DMS153 (cell line): ENCODE measurements around the gene AIFM3.
"Not testable (repeated sequence)": the region's sequence is repeated elsewhere in the genome, so short reads cannot be mapped to it uniquely, and the experiment has no call there.

Experiments
- DNase-seq: peaks from one replicate; lab custom pipeline; 2025; lab: John Stamatoyannopoulos, UW

The AIFM3 gene

GRCh38 chr22:20992056-20992442 lies 25.0 kb downstream of the AIFM3 start:
- no peak for DNase-seq

GRCh38 chr22:20992456-20993303 lies 25.6 kb downstream of the AIFM3 start:
- no peak for DNase-seq

DNA sequence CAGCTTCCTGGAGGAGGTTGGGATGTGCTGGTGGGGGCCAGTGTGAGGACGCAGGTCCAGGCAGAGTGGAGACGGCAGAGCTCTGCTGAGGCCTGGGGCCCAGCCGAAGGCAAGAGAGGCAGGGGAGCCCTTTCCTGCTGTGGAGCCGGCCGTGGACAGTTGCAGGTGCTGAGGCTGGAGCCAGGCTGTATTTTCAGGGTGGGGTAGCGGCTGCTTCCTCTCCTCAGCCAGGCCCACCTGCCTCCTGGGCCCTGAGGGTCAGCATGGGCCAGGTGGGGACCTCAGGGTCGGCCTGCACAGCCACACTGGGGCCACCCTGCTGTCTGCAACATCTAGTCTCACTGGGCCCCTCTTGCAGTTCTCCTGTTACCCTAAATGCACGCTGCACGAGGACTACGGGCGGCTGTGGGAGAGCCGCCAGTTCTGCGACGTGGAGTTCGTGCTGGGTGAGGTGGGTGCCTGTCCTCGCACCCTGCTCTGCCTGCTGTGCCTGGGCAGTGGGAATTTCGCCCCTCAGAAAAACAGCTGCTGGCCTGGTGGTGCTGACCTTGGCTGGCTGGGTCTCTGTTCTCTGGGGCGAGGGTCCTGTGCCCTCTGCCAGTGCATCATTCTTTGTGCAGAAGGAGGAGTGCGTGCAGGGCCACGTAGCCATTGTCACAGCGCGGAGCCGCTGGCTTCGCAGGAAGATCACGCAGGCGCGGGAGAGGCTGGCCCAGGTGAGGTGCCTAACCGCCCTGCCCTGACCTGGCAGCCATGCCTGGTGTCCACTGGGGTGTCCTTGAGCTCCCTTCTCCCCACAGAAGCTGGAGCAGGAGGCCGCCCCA lies 26.5 kb downstream of the AIFM3 start:
- no peak for DNase-seq

GRCh38 chr22:20994128-20994901 lies 27.3 kb downstream of the AIFM3 start:
- DNase-seq: no peak

- DNase-seq: no peak
These were observed 27.8 kb downstream of the AIFM3 start for GRCh38 chr22:20994902-20995241.

DNA sequence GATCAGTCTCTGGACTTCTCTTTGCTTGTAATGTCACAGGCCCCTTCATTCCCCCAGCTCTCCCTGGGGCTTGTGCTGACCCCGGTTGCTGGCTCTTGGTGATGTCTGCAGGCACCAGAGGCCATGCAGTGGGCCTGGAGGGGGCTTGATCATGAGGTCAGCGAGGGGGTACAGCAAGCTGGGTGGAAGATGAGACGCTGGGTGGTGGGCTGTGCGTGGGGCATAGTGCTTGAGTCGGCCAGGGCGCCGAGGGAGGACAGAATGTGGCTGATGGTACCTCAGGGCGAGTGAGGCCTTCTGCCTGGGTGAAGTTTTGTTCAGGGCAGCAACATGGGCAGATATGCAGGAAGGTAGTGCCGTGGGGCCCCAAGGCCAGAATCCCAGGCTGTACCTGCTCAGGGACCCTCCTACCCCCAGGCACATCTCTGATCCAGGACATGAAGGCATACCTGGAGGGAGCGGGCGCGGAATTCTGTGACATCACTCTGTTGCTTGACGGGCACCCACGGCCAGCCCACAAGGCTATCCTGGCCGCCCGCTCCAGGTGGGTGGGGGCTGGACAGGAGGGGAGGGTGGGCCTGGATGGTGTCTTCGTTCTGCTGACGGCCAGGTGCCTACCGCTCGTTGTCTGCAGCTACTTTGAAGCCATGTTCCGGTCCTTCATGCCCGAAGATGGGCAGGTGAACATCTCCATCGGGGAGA lies 28.4 kb downstream of the AIFM3 start:
- no peak for DNase-seq

GRCh38 chr22:20996031-20996410 lies 29.0 kb downstream of the AIFM3 start:
- no peak for DNase-seq

GRCh38 chr22:20996598-20997535 lies 29.8 kb downstream of the AIFM3 start:
- DNase-seq: no peak

GRCh38 chr22:20997536-20998257 lies 30.6 kb downstream of the AIFM3 start:
- no peak for DNase-seq

DNA sequence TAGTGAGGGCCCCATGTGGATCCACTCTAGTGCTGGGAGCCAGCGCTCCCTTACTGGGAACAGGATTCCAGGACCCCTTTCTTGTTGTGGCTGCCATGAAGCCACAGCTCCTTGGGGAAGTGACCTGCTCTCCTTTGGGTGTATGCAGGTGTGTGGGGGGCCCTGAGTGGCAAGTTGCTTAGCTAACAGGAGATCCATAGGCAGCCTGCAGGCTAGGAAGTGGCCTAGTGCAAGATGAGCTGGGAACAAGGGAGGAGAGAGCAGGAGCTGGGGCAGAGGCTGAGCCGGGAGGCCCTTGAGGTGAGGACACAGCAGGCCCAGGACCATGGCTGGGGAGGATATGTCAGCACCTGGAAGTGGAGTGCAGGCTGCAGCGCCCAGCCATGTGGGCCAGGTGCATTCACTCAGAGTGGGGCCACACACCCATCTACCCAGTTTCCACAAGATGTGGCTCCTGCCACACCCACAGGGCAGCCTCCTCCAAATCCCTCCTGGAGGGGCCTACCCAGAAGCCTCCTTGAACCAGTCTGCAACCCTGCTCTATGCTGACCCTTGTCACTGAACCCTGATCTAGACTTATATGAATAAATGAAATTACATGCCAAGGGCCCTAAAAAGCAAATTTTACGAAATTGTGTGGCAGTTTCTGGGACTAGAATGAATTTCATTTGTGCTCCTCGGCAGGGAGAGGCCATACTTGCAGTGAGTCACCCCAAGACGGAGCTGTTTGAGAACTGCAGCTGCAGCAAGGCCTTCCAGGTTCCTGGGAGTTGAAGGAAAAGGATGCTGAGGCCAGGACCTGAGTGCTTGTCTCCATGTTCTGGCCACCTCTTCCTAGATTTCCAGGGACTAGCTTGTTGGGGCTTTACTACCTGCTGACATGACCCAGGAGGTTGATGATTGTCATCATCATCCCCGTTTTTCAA lies 31.6 kb downstream of the AIFM3 start:
- no peak for DNase-seq

- no peak for DNase-seq
These were observed 32.5 kb downstream of the AIFM3 start for GRCh38 chr22:20999350-21000206.

DNA sequence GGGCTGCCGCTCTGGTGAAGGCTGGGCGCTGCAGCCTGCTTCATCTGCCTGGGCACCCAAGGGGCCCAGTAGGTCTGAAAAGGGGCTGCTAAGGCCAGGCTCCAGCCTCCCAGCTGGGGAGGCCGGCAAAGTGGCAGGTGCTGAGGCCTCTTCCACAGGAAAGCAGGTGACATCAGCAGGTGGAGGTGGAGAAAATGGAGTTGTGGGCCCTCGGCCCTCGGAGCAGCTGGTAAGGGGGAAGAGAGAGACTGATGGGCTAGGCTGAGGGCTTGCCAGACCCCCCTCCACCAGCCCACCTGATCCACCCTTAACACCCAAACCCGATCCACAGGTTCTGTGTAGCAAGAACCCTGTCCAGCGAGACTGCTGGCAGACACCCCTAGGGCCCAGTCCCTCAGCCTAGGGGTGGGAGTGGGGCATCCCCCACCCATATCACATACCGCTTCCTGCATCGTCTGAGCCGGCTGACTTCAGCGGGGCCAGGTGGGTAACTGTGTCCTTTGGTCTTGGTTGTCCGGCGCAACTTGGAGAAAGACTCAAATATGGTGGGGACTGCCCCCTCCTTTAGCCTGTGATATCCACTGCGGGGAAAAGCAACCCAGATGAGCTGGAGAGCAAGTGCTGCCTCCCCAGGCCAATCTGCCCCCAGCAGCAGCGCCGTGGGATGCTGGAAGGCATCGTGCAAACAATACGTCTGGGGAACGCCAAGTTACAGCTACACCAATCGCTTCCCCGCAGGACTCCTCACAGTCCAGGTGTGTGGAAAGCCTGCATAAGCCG lies 33.3 kb downstream of the AIFM3 start:
- no peak for DNase-seq

GRCh38 chr22:21000987-21001600 lies 34.0 kb downstream of the AIFM3 start:
- DNase-seq: no peak

DNA sequence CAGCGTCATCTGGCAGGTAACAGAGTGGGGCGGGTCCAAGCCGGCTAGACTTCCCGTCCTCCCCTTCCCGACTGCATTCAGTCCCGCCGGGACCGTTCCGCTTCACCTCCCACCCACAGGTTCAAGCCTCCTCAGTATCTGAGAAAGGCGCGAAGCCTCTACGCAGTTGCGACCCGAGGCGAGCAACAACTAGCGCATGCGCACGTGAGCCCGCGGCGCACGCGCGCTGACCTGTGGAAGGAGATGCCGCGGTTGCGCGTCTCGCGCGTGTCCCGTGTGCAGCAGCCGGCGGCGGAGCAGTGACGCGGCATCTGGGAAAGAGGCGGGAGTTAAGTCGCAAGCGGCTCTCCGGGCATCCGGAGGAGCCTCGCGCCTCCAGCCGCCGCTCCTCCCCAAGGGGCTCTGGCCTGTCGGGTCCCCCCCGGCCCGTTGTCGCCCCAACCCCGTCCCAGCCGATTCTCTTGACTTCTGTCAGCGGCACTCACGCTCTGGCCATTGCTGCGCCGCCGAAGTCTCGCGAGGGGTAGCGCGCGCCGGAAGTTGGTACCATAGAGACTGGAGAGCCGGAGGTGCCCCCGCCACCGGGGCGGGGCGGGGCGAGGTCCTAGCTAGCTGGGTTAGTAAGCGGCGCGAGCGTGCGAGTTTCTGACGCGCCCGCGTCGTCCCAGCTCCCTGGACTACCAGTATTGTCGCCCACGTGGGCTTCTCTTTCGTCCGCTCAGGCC lies 34.7 kb downstream of the AIFM3 start, which contains the start of gene THAP7:
TSS of gene THAP7 (minus strand) at position 518 of the 725 bp plus-strand sequence. CDS start at position 311, 207 bp downstream.
- DNase-seq: peak; percentile 93

DNA sequence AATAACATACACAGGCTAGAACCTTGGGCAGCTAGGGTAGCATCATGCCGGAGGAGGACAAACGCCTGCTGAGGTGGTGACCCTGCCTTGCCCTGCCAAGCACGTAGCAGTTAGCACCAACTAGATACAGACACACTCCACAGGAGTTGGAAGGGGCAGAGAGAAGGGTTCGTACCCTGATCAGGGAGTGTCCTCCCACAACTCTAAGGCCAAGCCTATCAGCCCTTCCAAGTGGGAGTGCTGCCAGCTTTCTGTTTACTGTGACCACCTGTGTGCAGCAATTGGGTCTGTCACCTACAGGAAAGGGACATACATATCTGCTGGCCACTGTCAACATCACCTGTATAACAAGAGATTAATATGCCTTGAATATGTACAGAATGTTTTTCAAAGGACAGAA lies 36.7 kb downstream of the AIFM3 start:
- no peak for DNase-seq

DNA sequence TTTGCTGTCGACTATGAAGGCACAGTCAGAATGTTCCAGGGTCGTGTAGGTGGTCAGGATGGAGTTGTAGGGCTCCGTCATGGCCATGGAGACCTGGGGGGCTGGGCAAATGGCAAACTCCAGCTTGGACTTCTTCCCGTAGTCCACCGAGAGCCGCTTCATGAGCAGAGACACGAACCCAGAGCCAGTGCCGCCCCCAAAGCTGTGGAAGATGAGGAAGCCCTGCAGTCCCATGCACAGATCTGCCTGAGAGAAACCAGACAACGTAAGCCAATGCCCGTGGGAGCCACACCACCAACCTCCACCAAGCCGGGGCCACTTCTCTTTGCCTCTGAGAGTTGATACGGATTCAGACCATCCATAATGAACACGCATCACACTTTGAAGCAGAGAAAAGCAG lies 42.2 kb downstream of the AIFM3 start:
- not testable (repeated sequence) for DNase-seq
